GM12878 (cell line): ENCODE data around the gene CDC14A. TPM values are rescaled to one million over a fixed set of nuclear protein-coding genes. Genes with fewer than 3 reads are reported as not detected.

Source experiments
- ATAC-seq: fragments of 200-7000 bp; cut with Tn5 transposase; 3 replicates; pipeline ENCODE4 v1.9.1; 2020; ENCODE audit warnings: mild to moderate bottlenecking, moderate library complexity
- BruUV-seq: library from RNA; stranded (reverse); fragments of 400-500 nt; replicated peaks from 2 replicates; lab custom pipeline; 2021; lab: Mats Ljungman, UMichigan
- CTCF ChIA-PET: fragments of 300-600 bp; sonication (Branson Sonifier 250); formaldehyde crosslinking; extraction: SDS; loops from one replicate; lab custom pipeline; 2021; ENCODE audit warnings: inconsistent platforms; lab: Yijun Ruan, JAX
- POLR2A ChIA-PET: fragments of 350-600 bp; formaldehyde crosslinking; extraction: SDS; loops from one replicate; lab custom pipeline; 2021; ENCODE audit warnings: inconsistent platforms; lab: Charles Lee
- RAD21 ChIA-PET: fragments of 300-600 bp; sonication (Branson Sonifier 250); formaldehyde crosslinking; loops from one replicate; lab custom pipeline; 2023; ENCODE audit warnings: antibody characterized with exemption; ENCODE audit not compliant: unreplicated experiment; lab: Charles Lee
- SMC1A ChIA-PET: fragments of 300-600 bp; sonication (Branson Sonifier 250); formaldehyde crosslinking; loops from one replicate; lab custom pipeline; 2023; ENCODE audit not compliant: unreplicated experiment, uncharacterized antibody; lab: Charles Lee
- DNase-seq: peaks from one replicate; pipeline ENCODE4 v3.0.0-alpha.2; 2011; ENCODE audit warnings: low read depth, low spot score
- FAIRE-seq: peaks from 3 replicates; lab custom pipeline; 2011; peaks lifted over from hg19 to GRCh38; lab: Jason Lieb, UNC
- H2AFZ ChIP-seq: 2 replicates; pipeline ENCODE4 v1.6.0; 2011; ENCODE audit warnings: low read depth, low read length, control low read depth; ENCODE audit not compliant: control insufficient read depth
- H3K27ac ChIP-seq: 2 replicates; pipeline ENCODE4 v1.5.1; 2011; ENCODE audit warnings: control low read depth; ENCODE audit not compliant: control insufficient read depth, insufficient read depth
- H3K27me3 ChIP-seq, 2 experiments: replicated peaks in 1 of 2; 2 replicates each; pipeline versions ENCODE4 v1.6.0 to v1.6.1; 2011; ENCODE audit warnings: low read length in 1 of 2; ENCODE audit not compliant: control insufficient read depth in 2 of 2, insufficient read depth in 2 of 2
- H3K36me3 ChIP-seq, 2 experiments: 2 replicates each; pipeline ENCODE4 v1.5.1; 2011; ENCODE audit warnings: low read length in 1 of 2; ENCODE audit not compliant: control insufficient read depth in 2 of 2, insufficient read depth in 2 of 2
- H3K4me1 ChIP-seq: 2 replicates; pipeline ENCODE4 v1.6.1; 2011; ENCODE audit warnings: mild to moderate bottlenecking, low read length, moderate library complexity, mixed read lengths; ENCODE audit not compliant: control insufficient read depth, insufficient read depth
- H3K4me2 ChIP-seq: 2 replicates; pipeline ENCODE4 v1.6.0; 2011; ENCODE audit warnings: control low read depth; ENCODE audit not compliant: control insufficient read depth, insufficient read depth
- H3K4me3 ChIP-seq: fragments of 200-600 bp; sonication (generic); 2 replicates; pipeline ENCODE4 v1.5.1; 2016
- H3K79me2 ChIP-seq: 2 replicates; pipeline ENCODE4 v1.6.0; 2011; ENCODE audit warnings: low read length; ENCODE audit not compliant: control insufficient read depth, insufficient read depth
- H3K9ac ChIP-seq: 2 replicates; pipeline ENCODE4 v1.8.0; 2011; ENCODE audit warnings: low read length, control low read depth, mixed read lengths; ENCODE audit not compliant: control insufficient read depth, insufficient read depth
- H3K9me3 ChIP-seq: replicated peaks from 3 replicates; pipeline ENCODE4 v1.5.1; 2011; ENCODE audit warnings: mild to moderate bottlenecking, low read length; ENCODE audit not compliant: control insufficient read depth, insufficient read depth
- H4K20me1 ChIP-seq: 2 replicates; pipeline ENCODE4 v1.6.0; 2011; ENCODE audit not compliant: control insufficient read depth, insufficient read depth
- CHD4 ChIP-seq: fragments of 200-600 bp; sonication (generic); IDR thresholded peaks from 2 replicates; pipeline ENCODE4 v1.6.1; 2016; ENCODE audit warnings: mild to moderate bottlenecking
- CREB1 ChIP-seq: IDR thresholded peaks from 2 replicates; pipeline ENCODE4 v1.6.1; 2012; ENCODE audit warnings: low read depth, mild to moderate bottlenecking, inconsistent platforms
- MTA2 ChIP-seq: fragments of 450-650 bp; IDR thresholded peaks from 2 replicates; pipeline ENCODE4 v1.6.1; 2016; ENCODE audit warnings: low read depth, mild to moderate bottlenecking, moderate library complexity
- MYC ChIP-seq: IDR thresholded peaks from 2 replicates; pipeline ENCODE4 v1.6.1; 2011; ENCODE audit warnings: mild to moderate bottlenecking, low read length, moderate library complexity, inconsistent platforms; ENCODE audit not compliant: insufficient read depth, insufficient replicate concordance, insufficient read length, severe bottlenecking
- PAX8 ChIP-seq: fragments of 450-650 bp; IDR thresholded peaks from 2 replicates; pipeline ENCODE4 v1.6.1; 2017; ENCODE audit warnings: mild to moderate bottlenecking, moderate library complexity
- RCOR1 ChIP-seq: conservative IDR thresholded peaks from 2 replicates; pipeline ENCODE4 v1.6.1; 2012; ENCODE audit warnings: low read depth, low read length, improper control_type of control experiment
- ZNF207 ChIP-seq: fragments of 450-650 bp; IDR thresholded peaks from 2 replicates; pipeline ENCODE4 v1.6.1; 2014; ENCODE audit warnings: antibody characterized with exemption, mild to moderate bottlenecking, borderline replicate concordance
- ZNF274 ChIP-seq: IDR thresholded peaks from one replicate; pipeline ENCODE4 v1.8.0; 2011; ENCODE audit not compliant: insufficient read length, insufficient read depth
- WGBS: methylation state at CpG from one replicate; pipeline ENCODE4 v1.1.6; 2016; ENCODE audit warnings: low lambda C conversion rate; ENCODE audit not compliant: insufficient replicate concordance, insufficient coverage; ENCODE audit errors: missing lambda C conversion rate; 5-methylcytosine and 5-hydroxymethylcytosine counted together
- in situ Hi-C: fragments of 300-500 bp; cut with MboI; formaldehyde crosslinking; loops from 9 replicates; pipeline ENCODE4 v1.14.3; 2018; ENCODE audit warnings: mixed read lengths
- intact Hi-C: fragments of 100-400 bp; cut with micrococcal nuclease; formaldehyde crosslinking; loops from one replicate; pipeline ENCODE4 v1.14.2; 2022; ENCODE audit not compliant: unreplicated experiment
- polyA plus RNA-seq, 11 experiments: library from polyadenylated mRNA; depleted of rRNA in 4 of 11; unstranded in 6 of 11; stranded (reverse) in 5 of 11; fragments of >200 nt; fragmentation: Nextera tagmentation in 4 of 11; fragmentation: Illumina TruSeq in 1 of 11; extraction: Ambion mirVana in 4 of 11; extraction: Trizol in 1 of 11; gene quantifications; 1 replicate in 1 of 11; 2 replicates in 10 of 11; pipeline versions ENCODE4 v1.2.1 to v1.2.3, GENCODE V29; 2011 to 2016; ENCODE audit warnings: inconsistent platforms in 2 of 11, missing spikeins in 2 of 11, low read depth in 1 of 11
- total RNA-seq, 4 experiments: library from RNA; depleted of rRNA in 3 of 4; stranded (reverse); fragments of >200 nt in 3 of 4; fragmentation: Illumina TruSeq in 1 of 4; extraction: Trizol in 1 of 4; gene quantifications; 2 replicates each; pipeline versions ENCODE4 v1.2.1 to v1.2.3, GENCODE V29; 2013 to 2021
- TF ChIP-seq, protein P1 (sequence below): fragments of 450-650 bp; IDR thresholded peaks from 2 replicates; pipeline ENCODE4 v1.6.1; 2017; ENCODE audit warnings: mild to moderate bottlenecking, moderate library complexity
- TF ChIP-seq, protein P2 (sequence below): fragments of 450-650 bp; IDR thresholded peaks from 2 replicates; pipeline ENCODE4 v1.6.1; 2017; ENCODE audit warnings: low read depth, mild to moderate bottlenecking, moderate library complexity
- TF ChIP-seq, protein P3 (sequence below): fragments of 450-650 bp; IDR thresholded peaks from 2 replicates; pipeline ENCODE4 v1.6.1; 2018; ENCODE audit warnings: borderline replicate concordance, mild to moderate bottlenecking; ENCODE audit not compliant: partially characterized antibody

Gene CDC14A
- total and polyA plus RNA-seq, 10 of the 15 experiments (the other 5 are each of a cell fraction or from before 2014, with no cell fraction given) = 1.5 to 7.1 (median 5.5) TPM

DNA sequence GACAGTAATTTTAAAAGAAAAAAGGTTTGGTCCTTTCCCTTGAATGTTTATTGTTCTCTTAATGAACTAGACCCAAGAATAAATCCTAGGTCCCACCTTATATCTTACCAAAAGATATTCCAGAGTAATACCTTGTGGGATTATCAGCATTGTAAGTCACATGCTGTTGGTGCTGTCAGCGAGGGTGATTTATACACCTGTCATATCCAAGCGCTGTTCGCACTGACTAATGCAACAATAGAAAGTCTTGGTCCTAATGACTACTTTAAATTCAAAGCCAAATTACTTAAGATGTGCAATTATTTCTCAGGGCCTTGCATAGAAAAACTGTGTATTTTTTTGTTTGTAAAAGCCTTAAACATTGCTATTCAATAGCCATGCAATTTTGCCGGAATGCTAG is 192.5 kb downstream of the CDC14A start:
- intact Hi-C loops = loop anchor here (5.0 kb wide), 1 partner anchor 82 kb away; no protein-coding TSS in a partner anchor
- POLR2A ChIA-PET = no interaction called here

More for the DNA sequence above, 192.5 kb downstream of the CDC14A start:
- DNase-seq (no peak), FAIRE-seq (no peak)
- Histone ChIP-seq H4K20me1 (no peaks in the 10 kb centered on the region), H3K4me1 (0 out of 2 replicates have a peak, but pooled peaks cover 4% of the 10 kb centered on the region), H3K4me2 (no peak overlapping the region), H3K79me2 (no peaks in the 10 kb centered on the region), H2AFZ (no peak overlapping the region), H3K36me3 (no peaks in the 10 kb centered on the region), H3K9ac (no peak overlapping the region)
- BruUV-seq = no TSS peak
- SMC1A ChIA-PET = no interaction called here
- no peak for TF ChIP-seq MYC
- TF ChIP-seq, protein P1, sequence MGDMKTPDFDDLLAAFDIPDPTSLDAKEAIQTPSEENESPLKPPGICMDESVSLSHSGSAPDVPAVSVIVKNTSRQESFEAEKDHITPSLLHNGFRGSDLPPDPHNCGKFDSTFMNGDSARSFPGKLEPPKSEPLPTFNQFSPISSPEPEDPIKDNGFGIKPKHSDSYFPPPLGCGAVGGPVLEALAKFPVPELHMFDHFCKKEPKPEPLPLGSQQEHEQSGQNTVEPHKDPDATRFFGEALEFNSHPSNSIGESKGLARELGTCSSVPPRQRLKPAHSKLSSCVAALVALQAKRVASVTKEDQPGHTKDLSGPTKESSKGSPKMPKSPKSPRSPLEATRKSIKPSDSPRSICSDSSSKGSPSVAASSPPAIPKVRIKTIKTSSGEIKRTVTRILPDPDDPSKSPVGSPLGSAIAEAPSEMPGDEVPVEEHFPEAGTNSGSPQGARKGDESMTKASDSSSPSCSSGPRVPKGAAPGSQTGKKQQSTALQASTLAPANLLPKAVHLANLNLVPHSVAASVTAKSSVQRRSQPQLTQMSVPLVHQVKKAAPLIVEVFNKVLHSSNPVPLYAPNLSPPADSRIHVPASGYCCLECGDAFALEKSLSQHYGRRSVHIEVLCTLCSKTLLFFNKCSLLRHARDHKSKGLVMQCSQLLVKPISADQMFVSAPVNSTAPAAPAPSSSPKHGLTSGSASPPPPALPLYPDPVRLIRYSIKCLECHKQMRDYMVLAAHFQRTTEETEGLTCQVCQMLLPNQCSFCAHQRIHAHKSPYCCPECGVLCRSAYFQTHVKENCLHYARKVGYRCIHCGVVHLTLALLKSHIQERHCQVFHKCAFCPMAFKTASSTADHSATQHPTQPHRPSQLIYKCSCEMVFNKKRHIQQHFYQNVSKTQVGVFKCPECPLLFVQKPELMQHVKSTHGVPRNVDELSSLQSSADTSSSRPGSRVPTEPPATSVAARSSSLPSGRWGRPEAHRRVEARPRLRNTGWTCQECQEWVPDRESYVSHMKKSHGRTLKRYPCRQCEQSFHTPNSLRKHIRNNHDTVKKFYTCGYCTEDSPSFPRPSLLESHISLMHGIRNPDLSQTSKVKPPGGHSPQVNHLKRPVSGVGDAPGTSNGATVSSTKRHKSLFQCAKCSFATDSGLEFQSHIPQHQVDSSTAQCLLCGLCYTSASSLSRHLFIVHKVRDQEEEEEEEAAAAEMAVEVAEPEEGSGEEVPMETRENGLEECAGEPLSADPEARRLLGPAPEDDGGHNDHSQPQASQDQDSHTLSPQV = no peak
- TF ChIP-seq, protein P2, sequence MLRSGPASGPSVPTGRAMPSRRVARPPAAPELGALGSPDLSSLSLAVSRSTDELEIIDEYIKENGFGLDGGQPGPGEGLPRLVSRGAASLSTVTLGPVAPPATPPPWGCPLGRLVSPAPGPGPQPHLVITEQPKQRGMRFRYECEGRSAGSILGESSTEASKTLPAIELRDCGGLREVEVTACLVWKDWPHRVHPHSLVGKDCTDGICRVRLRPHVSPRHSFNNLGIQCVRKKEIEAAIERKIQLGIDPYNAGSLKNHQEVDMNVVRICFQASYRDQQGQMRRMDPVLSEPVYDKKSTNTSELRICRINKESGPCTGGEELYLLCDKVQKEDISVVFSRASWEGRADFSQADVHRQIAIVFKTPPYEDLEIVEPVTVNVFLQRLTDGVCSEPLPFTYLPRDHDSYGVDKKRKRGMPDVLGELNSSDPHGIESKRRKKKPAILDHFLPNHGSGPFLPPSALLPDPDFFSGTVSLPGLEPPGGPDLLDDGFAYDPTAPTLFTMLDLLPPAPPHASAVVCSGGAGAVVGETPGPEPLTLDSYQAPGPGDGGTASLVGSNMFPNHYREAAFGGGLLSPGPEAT = no peak
- no peak for TF ChIP-seq ZNF207
- no peak for TF ChIP-seq ZNF274
- no peak for TF ChIP-seq RCOR1
- no peak for TF ChIP-seq CREB1
- no peak for TF ChIP-seq PAX8
- TF ChIP-seq, protein P3, sequence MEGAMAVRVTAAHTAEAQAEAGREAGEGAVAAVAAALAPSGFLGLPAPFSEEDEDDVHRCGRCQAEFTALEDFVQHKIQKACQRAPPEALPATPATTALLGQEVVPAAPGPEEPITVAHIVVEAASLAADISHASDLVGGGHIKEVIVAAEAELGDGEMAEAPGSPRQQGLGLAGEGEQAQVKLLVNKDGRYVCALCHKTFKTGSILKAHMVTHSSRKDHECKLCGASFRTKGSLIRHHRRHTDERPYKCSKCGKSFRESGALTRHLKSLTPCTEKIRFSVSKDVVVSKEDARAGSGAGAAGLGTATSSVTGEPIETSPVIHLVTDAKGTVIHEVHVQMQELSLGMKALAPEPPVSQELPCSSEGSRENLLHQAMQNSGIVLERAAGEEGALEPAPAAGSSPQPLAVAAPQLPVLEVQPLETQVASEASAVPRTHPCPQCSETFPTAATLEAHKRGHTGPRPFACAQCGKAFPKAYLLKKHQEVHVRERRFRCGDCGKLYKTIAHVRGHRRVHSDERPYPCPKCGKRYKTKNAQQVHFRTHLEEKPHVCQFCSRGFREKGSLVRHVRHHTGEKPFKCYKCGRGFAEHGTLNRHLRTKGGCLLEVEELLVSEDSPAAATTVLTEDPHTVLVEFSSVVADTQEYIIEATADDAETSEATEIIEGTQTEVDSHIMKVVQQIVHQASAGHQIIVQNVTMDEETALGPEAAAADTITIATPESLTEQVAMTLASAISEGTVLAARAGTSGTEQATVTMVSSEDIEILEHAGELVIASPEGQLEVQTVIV = no peak
- no peak for TF ChIP-seq CHD4
- TF ChIP-seq MTA2 = no peak
- TF ChIP-seq, all 136 proteins: peak for 0
- H3K27ac ChIP-seq = no peak overlapping the region
- ATAC-seq = no peak
- ChIA-PET CTCF (interaction anchor here (1.5 kb wide), 1 partner anchor 81 kb away, joined by 7 read pairs; no protein-coding TSS in a partner anchor), RAD21 (no interaction called here)
- H3K4me3 ChIP-seq = no peak overlapping the region
- peaks cover 0 to 16% of the 10 kb centered on the region in 2 experiments; a peak in 3 of 4 replicates for H3K27me3 ChIP-seq
- 97% methylated on average over 4 of the region's 4 CpGs for WGBS
- in situ Hi-C loops = no loop called here
- H3K9me3 ChIP-seq = no peaks in the 10 kb centered on the region
